Measurements from ENCODE around the gene FYB1. TPM values are rescaled to one million over a fixed set of nuclear protein-coding genes. Genes with fewer than 3 reads are reported as not detected.

Gene FYB1
- total RNA-seq, 1 experiment from 2014 or later, result 0.42 TPM

DNA sequence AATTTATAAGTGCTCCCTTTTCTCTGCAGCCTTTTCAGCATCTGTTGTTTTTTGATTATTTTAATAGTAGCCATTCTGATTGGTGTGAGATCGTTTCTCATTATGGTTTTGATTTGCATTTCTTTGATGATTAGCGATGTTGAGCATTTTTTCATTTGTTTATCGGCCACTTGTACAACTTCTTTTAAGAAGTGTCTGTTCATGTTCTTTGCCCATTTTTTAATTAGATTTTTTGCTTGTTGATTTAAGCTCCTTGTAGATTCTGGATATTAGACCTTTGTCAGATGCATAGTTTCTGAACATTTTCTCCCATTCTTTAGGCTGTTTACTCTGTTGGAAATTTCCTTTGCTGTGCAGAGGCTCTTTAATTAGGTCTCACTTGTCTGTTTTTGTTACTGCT, 46.3 kb downstream of the FYB1 start:
- Histone ChIP-seq H4K20me1 (ENCODE audit: insufficient read depth) (no peaks in the 10 kb centered on the region), H2AFZ (ENCODE audit: low read depth, low read length, poor library complexity, severe bottlenecking) (no peak overlapping the region), H3K27ac (ENCODE audit: low read depth, low read length) (no peak overlapping the region), H3K9me2 (ENCODE audit: insufficient read depth) (no peaks in the 10 kb centered on the region), H3K9ac (ENCODE audit: low read length) (no peak overlapping the region), H3K79me2 (ENCODE audit: insufficient read depth, low read length) (no peaks in the 10 kb centered on the region), H3K4me2 (ENCODE audit: low read length) (no peak overlapping the region), H3K27me3 (ENCODE audit: insufficient read depth, low read length) (no peaks in the 10 kb centered on the region), H3K4me1 (ENCODE audit: control insufficient read depth in 1 of 2, insufficient read depth in 2 of 2, low read length in 2 of 2) (peaks cover 0 to 8% of the 10 kb centered on the region in 2 experiments; a peak in 2 of 4 replicates), H3K36me3 (ENCODE audit: control insufficient read depth in 1 of 2, insufficient read depth in 2 of 2, low read length in 2 of 2) (no peaks in the 10 kb centered on the region), H3K9me3 (ENCODE audit: control insufficient read depth in 1 of 2, insufficient read depth in 1 of 2, low read depth in 1 of 2, low read length in 2 of 2) (no peaks in the 10 kb centered on the region), H3K4me3 (replicated peaks in 1 of 2; ENCODE audit: low read depth in 1 of 2, low read length in 2 of 2) (no peak overlapping the region)
- BruUV-seq (replicated peaks), result no TSS peak
- ChIA-PET POLR2A (no interaction called here), CTCF (no interaction called here), RAD21 (ENCODE audit: low non-redundant PET in 1 of 2, low total read pairs in 2 of 2, uncharacterized antibody in 2 of 2, unreplicated experiment in 2 of 2) (no interaction called here)
- intact Hi-C loops (cut with micrococcal nuclease), result no loop called here
- no peak for TF ChIP-seq FOSL1 (IDR thresholded peaks at IDR 0.05; ENCODE audit: low read depth)
- no peak for TF ChIP-seq EZH2 (IDR thresholded peaks at IDR 0.05)
- no peak for TF ChIP-seq ZNF274 (IDR thresholded peaks at IDR 0.05; ENCODE audit: low read depth, low read length)
- TF ChIP-seq YY1 (IDR thresholded peaks at IDR 0.05; ENCODE audit: extremely low read depth, insufficient replicate concordance, low read depth, low read length), result no peak
- no peak for TF ChIP-seq SP1 (IDR thresholded peaks at IDR 0.05; ENCODE audit: low read depth)
- TF ChIP-seq ZBTB33 (IDR thresholded peaks at IDR 0.05; ENCODE audit: extremely low read depth, insufficient replicate concordance, low read length), result no peak
- TF ChIP-seq SIN3A (IDR thresholded peaks at IDR 0.05; ENCODE audit: low read depth), result no peak
- TF ChIP-seq CBX3 (IDR thresholded peaks at IDR 0.05; ENCODE audit: low read depth), result no peak
- no peak for TF ChIP-seq POLR2A (IDR thresholded peaks at IDR 0.05; ENCODE audit: borderline replicate concordance, extremely low read depth, insufficient read depth, insufficient read length)
- no peak for TF ChIP-seq ELF1 (IDR thresholded peaks at IDR 0.05; ENCODE audit: borderline replicate concordance, low read depth)
- TF ChIP-seq RAD21 (IDR thresholded peaks at IDR 0.05; ENCODE audit: low read depth), result no peak
- no peak for TF ChIP-seq EGR1 (IDR thresholded peaks at IDR 0.05; ENCODE audit: low read depth)
- TF ChIP-seq SRF (IDR thresholded peaks at IDR 0.05; ENCODE audit: low read depth), result no peak
- TF ChIP-seq ATF3 (IDR thresholded peaks at IDR 0.05), result no peak
- TF ChIP-seq POLR2AphosphoS5 (IDR thresholded peaks at IDR 0.05; ENCODE audit: low read depth, low read length), result no peak
- TF ChIP-seq ZFX (IDR thresholded peaks at IDR 0.05), result no peak
- no peak for ATAC-seq
- DNase-seq (ENCODE audit: low read depth, low spot score), result no peak

Measured in HCT116 (cell line).